Right lobe of liver (tissue), 6 donors: ENCODE data around the gene ANKRD20A1. TPM values are rescaled to one million over a fixed set of nuclear protein-coding genes. Genes with fewer than 3 reads are reported as not detected.
"Not testable (repeated sequence)": the region's sequence is repeated elsewhere in the genome, so short reads cannot be mapped to it uniquely, and the experiment has no call there.

Source experiments
- ATAC-seq, 4 donors: fragments of 200-7000 bp; cut with Tn5 transposase; one replicate each; pipeline ENCODE4 v1.9.1; 2020; ENCODE audit warnings: mild to moderate bottlenecking in 4 of 4, moderate library complexity in 4 of 4
- DNase-seq, 3 donors: peaks; one replicate each; pipeline ENCODE4 v3.0.0-alpha.2; 2020
- H3K27ac ChIP-seq, 3 donors: fragments of 200-600 bp; one replicate each; pipeline ENCODE4 v1.8.0; 2022
- H3K27me3 ChIP-seq, 2 donors: fragments of 200-600 bp; one replicate each; pipeline ENCODE4 v1.8.0; 2022
- H3K36me3 ChIP-seq, 4 donors: fragments of 200-600 bp; sonication (generic) in 1 of 4; one replicate each; pipeline versions ENCODE4 v1.5.1 to v1.8.0; 2017 to 2022; ENCODE audit warnings: control low read depth in 1 of 4
- H3K4me1 ChIP-seq, 4 donors: fragments of 200-600 bp; sonication (generic) in 1 of 4; one replicate each; pipeline versions ENCODE4 v1.5.1 to v1.8.0; 2017 to 2022; ENCODE audit warnings: control low read depth in 1 of 4
- H3K4me3 ChIP-seq, 3 donors: fragments of 200-600 bp; one replicate each; pipeline ENCODE4 v1.8.0; 2022
- H3K9me3 ChIP-seq, 4 donors: fragments of 200-600 bp; sonication (generic) in 1 of 4; one replicate each; pipeline versions ENCODE4 v1.5.1 to v1.8.0; 2017 to 2022; ENCODE audit warnings: control low read depth in 1 of 4
- WGBS: methylation state at CpG from one replicate; pipeline ENCODE4 v1.1.6; 2018; ENCODE audit warnings: low coverage, low lambda C conversion rate; ENCODE audit not compliant: insufficient coverage; ENCODE audit errors: missing lambda C conversion rate; 5-methylcytosine and 5-hydroxymethylcytosine counted together
- intact Hi-C, 2 donors: fragments of 100-400 bp; cut with DNase I; formaldehyde crosslinking; loops; one replicate each; pipeline versions ENCODE4 v1.11.2 to v1.14.1; 2022
- long read RNA-seq: library from polyadenylated mRNA; unstranded; transcript quantifications from one replicate; pipeline ENCODE4 v2.0.0, GENCODE V29; 2019
- small RNA-seq, 2 experiments: library from RNA; depleted of rRNA; stranded (forward); fragments of <200 nt; gene quantifications; one replicate each; pipeline ENCODE3, GENCODE V24; 2016
- total RNA-seq, 6 experiments: library from RNA; depleted of rRNA in 2 of 6; stranded (reverse); fragments of >200 nt in 2 of 6; fragmentation: NEBNext Ultra II Directional in 3 of 6; extraction: Animal tissue kit (Norgen Biotek cat#: 25700) in 3 of 6; gene quantifications; one replicate each; pipeline versions ENCODE4 v1.1.0 to v1.2.4, GENCODE V29; 2016 to 2023
- donor health status: DM: no; HTN: yes; CAD: no.
- donor health status: DM: no; HTN: no; CAD: no.
- donor health status: DM: no; HTN: no; CAD: no.
- donor health status: DM: no; HTN: yes; CAD: no.
- donor health status: DM: no; HTN: yes; CAD: no.

The ANKRD20A1 gene
- total RNA-seq: 1 to 10 TPM in 1 of 6 experiments, under 1 TPM in 5; 0.24 to 2.3 (median 0.57) TPM
- long read RNA-seq: 0 reads

- H3K9me3 ChIP-seq, H3K27ac ChIP-seq, H3K36me3 ChIP-seq, intact Hi-C loops, DNase-seq, H3K4me1 ChIP-seq, H3K27me3 ChIP-seq, H3K4me3 ChIP-seq: not testable (repeated sequence)
- ATAC-seq: peak in 1 of 4 donors; percentile 65
- WGBS: no CpG with 5 or more reads among the region's 41 CpGs
Measured at GRCh38 chr9:67858871-67859270, at the start of gene ANKRD20A1. ANKRD20A1 (plus strand) TSS chr9:67858931; CDS start chr9:67859427, 496 bp downstream.

- WGBS: 17% methylated on average over 1 of the region's 11 CpGs
- not testable (repeated sequence) for ATAC-seq
Measured at GRCh38 chr9:67832088-67832487, 26.6 kb upstream of the ANKRD20A1 start.

More at GRCh38 chr9:67832088-67832487, 26.6 kb upstream of the ANKRD20A1 start:
- H3K4me3 ChIP-seq, H3K9me3 ChIP-seq, H3K27ac ChIP-seq, DNase-seq, H3K4me1 ChIP-seq, H3K36me3 ChIP-seq, H3K27me3 ChIP-seq, intact Hi-C loops: not testable (repeated sequence)

Small RNA genes within 50 kb of the gene (small RNA-seq; reads per million reads assigned to genes)
- 0 reads per million in 2 experiments for gene RNU6-368P
